Transverse colon (tissue), 4 donors: Measurements from ENCODE around the gene DGCR2.

ENCODE experiments used
- EP300 ChIP-seq: sonication (generic); formaldehyde crosslinking; IDR thresholded peaks from one replicate; pipeline ENCODE4 v1.6.1; 2017; ENCODE audit warnings: antibody characterized with exemption, low read depth
- POLR2A ChIP-seq: fragments of 450-650 bp; IDR thresholded peaks from one replicate; pipeline ENCODE4 v1.6.1; 2016; ENCODE audit warnings: antibody characterized with exemption, mild to moderate bottlenecking, moderate library complexity
- POLR2AphosphoS5 ChIP-seq, 3 donors: sonication (generic); formaldehyde crosslinking; IDR thresholded peaks; one replicate each; pipeline ENCODE4 v1.6.1; 2016; ENCODE audit warnings: antibody characterized with exemption in 3 of 3
- TF ChIP-seq, protein P1 (sequence below), 5 experiments: fragments of 200-600 bp in 3 of 5; fragments of 450-650 bp in 2 of 5; sonication (generic) in 3 of 5; IDR thresholded peaks; 1 replicate in 2 of 5; 2 replicates in 3 of 5; pipeline ENCODE4 v1.5.1; 2016 to 2017; ENCODE audit warnings: antibody characterized with exemption in 5 of 5, inconsistent platforms in 3 of 5, mild to moderate bottlenecking in 2 of 5, moderate library complexity in 1 of 5

DNA sequence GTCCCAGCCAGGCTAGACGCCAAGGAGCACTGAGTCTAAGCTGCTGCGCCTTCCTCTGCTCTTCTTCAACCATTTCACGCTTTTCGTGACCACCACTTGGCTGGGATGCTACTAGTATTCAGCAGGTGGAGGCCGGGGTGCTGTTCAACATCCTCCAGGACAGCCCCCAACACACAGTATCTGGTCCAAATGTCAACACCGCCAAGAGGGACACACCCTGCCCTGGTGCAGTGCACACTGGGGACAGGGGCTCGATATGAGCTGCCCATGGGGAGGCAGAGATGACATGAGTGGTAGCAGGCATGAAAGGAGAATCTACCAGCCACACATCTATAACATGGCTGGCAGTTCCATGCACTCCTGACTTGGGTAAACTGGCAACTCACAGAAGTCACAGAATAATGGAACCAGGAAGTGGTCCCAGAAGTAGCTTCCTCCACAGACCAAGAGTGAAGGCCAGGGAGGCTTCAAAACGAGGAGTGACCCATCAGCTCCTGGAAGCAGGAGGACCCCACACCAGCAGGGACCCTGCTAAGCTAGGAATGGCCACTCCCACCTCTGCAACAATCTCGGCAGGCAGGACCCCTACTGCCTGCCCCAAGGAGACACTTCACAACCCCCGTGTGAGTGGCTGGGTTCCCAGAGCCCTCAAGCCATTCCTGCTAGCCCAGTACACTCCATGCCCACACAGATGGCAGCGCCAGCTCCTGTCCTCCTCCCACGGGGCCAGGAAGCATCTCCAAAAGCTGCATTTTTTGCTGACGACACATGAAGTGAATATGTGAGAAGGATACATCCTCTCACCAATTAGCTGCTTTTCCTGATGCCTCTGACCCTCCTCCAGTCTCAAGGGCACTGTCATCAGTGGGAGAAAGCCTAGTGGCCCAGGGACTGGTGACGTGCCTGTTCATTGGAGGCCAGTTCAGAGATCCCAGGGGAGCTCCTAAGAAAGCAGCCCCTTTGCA is 78.8 kb downstream of the DGCR2 start:
- TF ChIP-seq, protein P1, sequence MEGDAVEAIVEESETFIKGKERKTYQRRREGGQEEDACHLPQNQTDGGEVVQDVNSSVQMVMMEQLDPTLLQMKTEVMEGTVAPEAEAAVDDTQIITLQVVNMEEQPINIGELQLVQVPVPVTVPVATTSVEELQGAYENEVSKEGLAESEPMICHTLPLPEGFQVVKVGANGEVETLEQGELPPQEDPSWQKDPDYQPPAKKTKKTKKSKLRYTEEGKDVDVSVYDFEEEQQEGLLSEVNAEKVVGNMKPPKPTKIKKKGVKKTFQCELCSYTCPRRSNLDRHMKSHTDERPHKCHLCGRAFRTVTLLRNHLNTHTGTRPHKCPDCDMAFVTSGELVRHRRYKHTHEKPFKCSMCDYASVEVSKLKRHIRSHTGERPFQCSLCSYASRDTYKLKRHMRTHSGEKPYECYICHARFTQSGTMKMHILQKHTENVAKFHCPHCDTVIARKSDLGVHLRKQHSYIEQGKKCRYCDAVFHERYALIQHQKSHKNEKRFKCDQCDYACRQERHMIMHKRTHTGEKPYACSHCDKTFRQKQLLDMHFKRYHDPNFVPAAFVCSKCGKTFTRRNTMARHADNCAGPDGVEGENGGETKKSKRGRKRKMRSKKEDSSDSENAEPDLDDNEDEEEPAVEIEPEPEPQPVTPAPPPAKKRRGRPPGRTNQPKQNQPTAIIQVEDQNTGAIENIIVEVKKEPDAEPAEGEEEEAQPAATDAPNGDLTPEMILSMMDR (IDR thresholded peaks at IDR 0.05) = no peak
- TF ChIP-seq EP300 = no peak
- TF ChIP-seq POLR2AphosphoS5 (IDR thresholded peaks at IDR 0.05) = no peak
- TF ChIP-seq POLR2A = no peak
